Body of pancreas (tissue), 4 donors: ENCODE results near the gene CRHR2.

Experiments
- CTCF ChIP-seq, 7 experiments: fragments of 450-650 bp in 4 of 7; fragments of 200-600 bp in 3 of 7; sonication (generic) in 3 of 7; IDR thresholded peaks; one replicate each; pipeline ENCODE4 v1.5.1; 2016 to 2019; ENCODE audit warnings: antibody characterized with exemption in 7 of 7
- POLR2A ChIP-seq, 3 donors: fragments of 450-650 bp; IDR thresholded peaks; one replicate each; pipeline ENCODE4 v1.6.1; 2016; ENCODE audit warnings: antibody characterized with exemption in 3 of 3, mild to moderate bottlenecking in 2 of 3

DNA sequence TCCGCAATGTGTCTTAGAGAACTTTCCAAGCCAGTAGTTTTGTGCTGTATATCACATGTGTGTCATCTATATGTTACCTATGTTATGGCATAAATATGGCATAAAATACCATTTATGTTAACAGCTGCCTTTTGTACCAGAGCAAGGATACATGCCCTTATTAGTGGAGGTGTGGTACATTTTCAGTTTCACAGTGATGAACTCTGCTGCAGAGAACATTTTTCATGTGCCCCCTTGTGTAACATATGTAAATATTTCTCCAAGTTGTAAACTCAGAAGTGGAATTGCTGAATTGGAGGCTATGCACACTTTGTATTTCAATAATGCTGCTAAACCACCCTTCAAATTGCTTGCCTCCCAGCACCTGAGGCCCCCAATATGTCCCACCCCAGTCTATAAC lies 31.9 kb upstream of the CRHR2 start:
- TF ChIP-seq CTCF (IDR thresholded peaks at IDR 0.05) (no peak), POLR2A (IDR thresholded peaks at IDR 0.05) (no peak)
